ENCODE measurements around the gene S1PR5.
"Not testable (repeated sequence)": the region's sequence is repeated elsewhere in the genome, so short reads cannot be mapped to it uniquely, and the experiment has no call there.

- TF ChIP-seq CTCF, POLR2A (IDR thresholded peaks at IDR 0.05): not testable (repeated sequence)
Observed at GRCh38 chr19:10539016-10539415, 21.8 kb upstream of the S1PR5 start.

Data from lower leg skin (tissue), 3 donors.